ENCODE data around the gene TOGARAM2.

The TOGARAM2 gene

GRCh38 chr2:28990445-28990844 is 9.3 kb downstream of the TOGARAM2 start:
- TF ChIP-seq CTCF (IDR thresholded peaks at IDR 0.05; ENCODE audit: borderline replicate concordance, control extremely low read depth, extremely low read depth, insufficient read depth, missing control alignments), result no peak
- in situ Hi-C loops (cut with MboI; ENCODE audit: low sequenced_read_pairs, unreplicated experiment), result no loop called here
- DNase-seq (ENCODE audit: low spot score), result no peak

- no peak for DNase-seq (ENCODE audit: low spot score)
- TF ChIP-seq CTCF (IDR thresholded peaks at IDR 0.05; ENCODE audit: borderline replicate concordance, control extremely low read depth, extremely low read depth, insufficient read depth, missing control alignments), result no peak
These were observed 9.9 kb downstream of the TOGARAM2 start for GRCh38 chr2:28991021-28991420.

GRCh38 chr2:28991460-28991859 is 10.4 kb downstream of the TOGARAM2 start:
- DNase-seq (ENCODE audit: low spot score), result no peak
- in situ Hi-C loops (cut with MboI; ENCODE audit: low sequenced_read_pairs, unreplicated experiment), result no loop called here

More at GRCh38 chr2:28991021-28991420, 9.9 kb downstream of the TOGARAM2 start:
- in situ Hi-C loops (cut with MboI; ENCODE audit: low sequenced_read_pairs, unreplicated experiment), result no loop called here

GRCh38 chr2:28993206-28993960 is 12.3 kb downstream of the TOGARAM2 start:
- TF ChIP-seq CTCF (IDR thresholded peaks at IDR 0.05; ENCODE audit: borderline replicate concordance, control extremely low read depth, extremely low read depth, insufficient read depth, missing control alignments), result no peak
- in situ Hi-C loops (cut with MboI; ENCODE audit: low sequenced_read_pairs, unreplicated experiment), result no loop called here
- no peak for DNase-seq (ENCODE audit: low spot score)

More at GRCh38 chr2:28991460-28991859, 10.4 kb downstream of the TOGARAM2 start:
- TF ChIP-seq CTCF (IDR thresholded peaks at IDR 0.05; ENCODE audit: borderline replicate concordance, control extremely low read depth, extremely low read depth, insufficient read depth, missing control alignments), result no peak

GRCh38 chr2:28994074-28994473 is 13.0 kb downstream of the TOGARAM2 start:
- TF ChIP-seq CTCF (IDR thresholded peaks at IDR 0.05; ENCODE audit: borderline replicate concordance, control extremely low read depth, extremely low read depth, insufficient read depth, missing control alignments), result no peak
- no peak for DNase-seq (ENCODE audit: low spot score)
- in situ Hi-C loops (cut with MboI; ENCODE audit: low sequenced_read_pairs, unreplicated experiment), result no loop called here

GRCh38 chr2:28994679-28995078 is 13.6 kb downstream of the TOGARAM2 start:
- in situ Hi-C loops (cut with MboI; ENCODE audit: low sequenced_read_pairs, unreplicated experiment), result no loop called here
- DNase-seq (ENCODE audit: low spot score), result no peak
- no peak for TF ChIP-seq CTCF (IDR thresholded peaks at IDR 0.05; ENCODE audit: borderline replicate concordance, control extremely low read depth, extremely low read depth, insufficient read depth, missing control alignments)

Data from GM13976 (cell line).